HG02642 (cell line): ENCODE results near the gene RAB3C.
"Not testable (repeated sequence)": the region's sequence is repeated elsewhere in the genome, so short reads cannot be mapped to it uniquely, and the experiment has no call there.

Source experiments
- ATAC-seq: cut with Tn5 transposase; IDR thresholded peaks from one replicate; pipeline ENCODE4 v1.9.1; 2021; ENCODE audit warnings: mild to moderate bottlenecking; ENCODE audit not compliant: unreplicated experiment, poor library complexity

RAB3C gene

GRCh38 chr5:58582803-58583491 lies at the start of gene RAB3C:
TSS of gene RAB3C (plus strand) at chr5:58583075. CDS start at chr5:58583209, 134 bp downstream.
- ATAC-seq: peak; percentile 100

GRCh38 chr5:58541935-58542334 lies 40.9 kb upstream of the RAB3C start:
- not testable (repeated sequence) for ATAC-seq

GRCh38 chr5:58542709-58543108 lies 40.2 kb upstream of the RAB3C start:
- ATAC-seq: no peak

GRCh38 chr5:58543723-58544122 lies 39.2 kb upstream of the RAB3C start:
- ATAC-seq: no peak

- ATAC-seq: no peak
Measured at GRCh38 chr5:58544195-58544594, 38.7 kb upstream of the RAB3C start.

- no peak for ATAC-seq
Measured at GRCh38 chr5:58544926-58545325, 37.9 kb upstream of the RAB3C start.

- peak; percentile 86 for ATAC-seq
Measured at GRCh38 chr5:58545912-58546311, 37.0 kb upstream of the RAB3C start.

- no peak for ATAC-seq
Measured at GRCh38 chr5:58548068-58548467, 34.8 kb upstream of the RAB3C start.

GRCh38 chr5:58551492-58551891 lies 31.4 kb upstream of the RAB3C start:
- ATAC-seq: no peak

- not testable (repeated sequence) for ATAC-seq
Measured at GRCh38 chr5:58557665-58558338, 25.1 kb upstream of the RAB3C start.

- not testable (repeated sequence) for ATAC-seq
Measured at GRCh38 chr5:58563016-58563700, 19.7 kb upstream of the RAB3C start.

- ATAC-seq: not testable (repeated sequence)
Measured at GRCh38 chr5:58564043-58564832, 18.6 kb upstream of the RAB3C start.

- no peak for ATAC-seq
Measured at GRCh38 chr5:58565033-58565432, 17.8 kb upstream of the RAB3C start.

GRCh38 chr5:58571501-58571900 lies 11.4 kb upstream of the RAB3C start:
- no peak for ATAC-seq

GRCh38 chr5:58572973-58573372 lies 9.9 kb upstream of the RAB3C start:
- not testable (repeated sequence) for ATAC-seq

- ATAC-seq: no peak
Measured at GRCh38 chr5:58579781-58580180, 3.1 kb upstream of the RAB3C start.

- ATAC-seq: peak; percentile 30
Measured at GRCh38 chr5:58582019-58582802, 664 bp upstream of the RAB3C start.

- no peak for ATAC-seq
Measured at GRCh38 chr5:58595952-58596351, 13.1 kb downstream of the RAB3C start.

GRCh38 chr5:58598440-58598839 lies 15.6 kb downstream of the RAB3C start:
- no peak for ATAC-seq

GRCh38 chr5:58599217-58599616 lies 16.3 kb downstream of the RAB3C start:
- no peak for ATAC-seq
